Immature natural killer cell (primary cell): ENCODE results near the gene CTNNAL1. TPM values are rescaled to one million over a fixed set of nuclear protein-coding genes. Genes with fewer than 3 reads are reported as not detected.
A peak's percentile ranks its signal among the peaks of the same experiment; 100 is the strongest.
"Not testable (repeated sequence)": the region's sequence is repeated elsewhere in the genome, so short reads cannot be mapped to it uniquely, and the experiment has no call there.

Source experiments
- DNase-seq, 3 donors: peaks; one replicate each; pipeline ENCODE4 v3.0.0; 2022; ENCODE audit warnings: mixed read lengths in 1 of 3
- H3K27ac Mint-ChIP-seq, 6 donors: one replicate each; pipeline ENCODE4 v1.8.0; 2020; ENCODE audit warnings: mixed read lengths in 6 of 6, mild to moderate bottlenecking in 5 of 6, inconsistent platforms in 4 of 6, moderate library complexity in 3 of 6
- H3K27me3 Mint-ChIP-seq, 3 donors: one replicate each; pipeline ENCODE4 v1.8.0; 2020 to 2021; ENCODE audit warnings: low read depth in 3 of 3, mild to moderate bottlenecking in 3 of 3, mixed read lengths in 3 of 3, moderate library complexity in 3 of 3, inconsistent platforms in 1 of 3
- H3K36me3 Mint-ChIP-seq, 3 donors: one replicate each; pipeline ENCODE4 v1.8.0; 2020; ENCODE audit warnings: mixed read lengths in 3 of 3, inconsistent platforms in 2 of 3, mild to moderate bottlenecking in 2 of 3
- H3K4me1 Mint-ChIP-seq, 2 donors: one replicate each; pipeline ENCODE4 v1.8.0; 2020; ENCODE audit warnings: inconsistent platforms in 2 of 2, mild to moderate bottlenecking in 2 of 2, mixed read lengths in 2 of 2, moderate library complexity in 1 of 2
- H3K4me3 Mint-ChIP-seq, 5 donors: one replicate each; pipeline ENCODE4 v1.8.0; 2020; ENCODE audit warnings: mild to moderate bottlenecking in 5 of 5, mixed read lengths in 5 of 5, inconsistent platforms in 3 of 5, moderate library complexity in 3 of 5
- H3K9me3 Mint-ChIP-seq, 6 donors: one replicate each; pipeline ENCODE4 v1.8.0; 2020; ENCODE audit warnings: mild to moderate bottlenecking in 6 of 6, mixed read lengths in 6 of 6, inconsistent platforms in 4 of 6, moderate library complexity in 3 of 6
- polyA plus RNA-seq, 3 donors: library from polyadenylated mRNA; unstranded; fragments of 300-500 nt; fragmentation: Illumina TruSeq; gene quantifications; one replicate each; pipeline ENCODE4 v1.2.3, GENCODE V29; 2021

CTNNAL1 gene
- polyA plus RNA-seq, 3 donors from 2014 or later: 1.7 to 5.2 TPM; not detected in 1

GRCh38 chr9:108996643-108997042 is 16.7 kb downstream of the CTNNAL1 start:
- Mint-ChIP-seq H3K4me1 (peaks cover 3 to 6% of the 10 kb centered on the region in 2 donors), H3K27ac (no peak overlapping the region), H3K36me3 (no peaks in the 10 kb centered on the region), H3K4me3 (no peak overlapping the region), H3K9me3 (no peaks in the 10 kb centered on the region), H3K27me3 (peaks cover 0 to 10% (median 0%) of the 10 kb centered on the region in 3 donors)
- DNase-seq: no peak

GRCh38 chr9:108994695-108995094 is 18.6 kb downstream of the CTNNAL1 start:
- Mint-ChIP-seq H3K9me3 (no peaks in the 10 kb centered on the region), H3K27me3 (peaks cover 0 to 7% (median 0%) of the 10 kb centered on the region in 3 donors), H3K4me1 (peaks cover 0 to 2% of the 10 kb centered on the region in 2 donors), H3K4me3 (no peak overlapping the region), H3K36me3 (no peaks in the 10 kb centered on the region), H3K27ac (no peak overlapping the region)
- DNase-seq: no peak

- H3K27ac Mint-ChIP-seq: no peak overlapping the region
- no peak for DNase-seq
- H3K4me1 Mint-ChIP-seq: peaks cover 0 to 2% of the 10 kb centered on the region in 2 donors
- H3K4me3 Mint-ChIP-seq: no peak overlapping the region
- H3K27me3 Mint-ChIP-seq: no peaks in the 10 kb centered on the region
- H3K36me3 Mint-ChIP-seq: peaks cover 0 to 7% (median 0%) of the 10 kb centered on the region in 3 donors
- H3K9me3 Mint-ChIP-seq: peaks cover 0 to 2% (median 0%) of the 10 kb centered on the region in 6 donors
Observed at GRCh38 chr9:108991479-108991878, 21.8 kb downstream of the CTNNAL1 start.

- DNase-seq: no peak
- H3K36me3 Mint-ChIP-seq: peaks cover 0 to 7% (median 0%) of the 10 kb centered on the region in 3 donors
- H3K27ac Mint-ChIP-seq: no peak overlapping the region
- H3K4me3 Mint-ChIP-seq: no peak overlapping the region
- peaks cover 0 to 2% (median 0%) of the 10 kb centered on the region in 6 donors for H3K9me3 Mint-ChIP-seq
- no peaks in the 10 kb centered on the region for H3K4me1 Mint-ChIP-seq
- H3K27me3 Mint-ChIP-seq: no peaks in the 10 kb centered on the region
Observed at GRCh38 chr9:108983885-108984284, 29.4 kb downstream of the CTNNAL1 start.

- DNase-seq: no peak
- H3K36me3 Mint-ChIP-seq: no peaks in the 10 kb centered on the region
- no peaks in the 10 kb centered on the region for H3K9me3 Mint-ChIP-seq
Observed at GRCh38 chr9:108980893-108981292, 32.4 kb downstream of the CTNNAL1 start.

GRCh38 chr9:108978205-108978604 is 35.1 kb downstream of the CTNNAL1 start:
- H3K36me3 Mint-ChIP-seq: no peaks in the 10 kb centered on the region
- H3K27ac Mint-ChIP-seq: no peak overlapping the region
- DNase-seq: no peak
- H3K4me1 Mint-ChIP-seq: no peaks in the 10 kb centered on the region
- H3K9me3 Mint-ChIP-seq: no peaks in the 10 kb centered on the region
- H3K27me3 Mint-ChIP-seq: peaks cover 0 to 1% (median 0%) of the 10 kb centered on the region in 3 donors
- H3K4me3 Mint-ChIP-seq: no peak overlapping the region

More at GRCh38 chr9:108980893-108981292, 32.4 kb downstream of the CTNNAL1 start:
- H3K4me1 Mint-ChIP-seq: no peaks in the 10 kb centered on the region
- no peak overlapping the region for H3K27ac Mint-ChIP-seq
- peaks cover 0 to 1% (median 0%) of the 10 kb centered on the region in 3 donors for H3K27me3 Mint-ChIP-seq
- no peak overlapping the region for H3K4me3 Mint-ChIP-seq

GRCh38 chr9:108973895-108974294 is 39.4 kb downstream of the CTNNAL1 start:
- Mint-ChIP-seq H3K27ac (no peak overlapping the region), H3K27me3 (peaks cover 0 to 1% (median 0%) of the 10 kb centered on the region in 3 donors), H3K36me3 (peaks cover 0 to 7% (median 5%) of the 10 kb centered on the region in 3 donors), H3K9me3 (no peaks in the 10 kb centered on the region), H3K4me1 (no peaks in the 10 kb centered on the region), H3K4me3 (no peak overlapping the region)
- no peak for DNase-seq

- no peaks in the 10 kb centered on the region for H3K27me3 Mint-ChIP-seq
- H3K27ac Mint-ChIP-seq: no peak overlapping the region
- no peak overlapping the region for H3K4me3 Mint-ChIP-seq
- H3K36me3 Mint-ChIP-seq: peaks cover 0 to 7% (median 5%) of the 10 kb centered on the region in 3 donors
- no peak for DNase-seq
- H3K9me3 Mint-ChIP-seq: no peaks in the 10 kb centered on the region
- H3K4me1 Mint-ChIP-seq: no peaks in the 10 kb centered on the region
Observed at GRCh38 chr9:108972626-108973209, 40.6 kb downstream of the CTNNAL1 start.

GRCh38 chr9:108972186-108972585 is 41.1 kb downstream of the CTNNAL1 start:
- no peaks in the 10 kb centered on the region for H3K27me3 Mint-ChIP-seq

GRCh38 chr9:108971392-108971791 is 41.9 kb downstream of the CTNNAL1 start:
- DNase-seq, H3K4me3 Mint-ChIP-seq: not testable (repeated sequence)
- H3K27ac Mint-ChIP-seq: peak overlapping the region in 1 of 6 donors; percentile 5

More at GRCh38 chr9:108972186-108972585, 41.1 kb downstream of the CTNNAL1 start:
- Mint-ChIP-seq H3K9me3 (no peaks in the 10 kb centered on the region), H3K36me3 (peaks cover 0 to 7% (median 5%) of the 10 kb centered on the region in 3 donors), H3K4me3 (no peak overlapping the region), H3K4me1 (no peaks in the 10 kb centered on the region), H3K27ac (no peak overlapping the region)
- DNase-seq: no peak

GRCh38 chr9:108967916-108968315 is 45.4 kb downstream of the CTNNAL1 start:
- Mint-ChIP-seq H3K36me3 (peaks cover 0 to 7% (median 5%) of the 10 kb centered on the region in 3 donors), H3K4me3 (no peak overlapping the region), H3K27ac (no peak overlapping the region), H3K4me1 (no peaks in the 10 kb centered on the region), H3K27me3 (no peaks in the 10 kb centered on the region), H3K9me3 (no peaks in the 10 kb centered on the region)
- no peak for DNase-seq

More at GRCh38 chr9:108971392-108971791, 41.9 kb downstream of the CTNNAL1 start:
- not testable (repeated sequence) for H3K27me3 Mint-ChIP-seq, H3K9me3 Mint-ChIP-seq, H3K36me3 Mint-ChIP-seq, H3K4me1 Mint-ChIP-seq

- no peak for DNase-seq
- Mint-ChIP-seq H3K36me3 (no peaks in the 10 kb centered on the region), H3K4me1 (no peaks in the 10 kb centered on the region), H3K4me3 (no peak overlapping the region), H3K27ac (no peak overlapping the region), H3K9me3 (no peaks in the 10 kb centered on the region), H3K27me3 (no peaks in the 10 kb centered on the region)
Observed at GRCh38 chr9:108963459-108964143, 49.7 kb downstream of the CTNNAL1 start.

- DNase-seq: no peak
- Mint-ChIP-seq H3K36me3 (no peaks in the 10 kb centered on the region), H3K9me3 (no peaks in the 10 kb centered on the region), H3K4me1 (no peaks in the 10 kb centered on the region), H3K27me3 (peaks cover 0 to under 1% (median 0%) of the 10 kb centered on the region in 3 donors), H3K4me3 (no peak overlapping the region), H3K27ac (no peak overlapping the region)
Observed at GRCh38 chr9:108961151-108961550, 52.1 kb downstream of the CTNNAL1 start.

GRCh38 chr9:108960331-108960730 is 53.0 kb downstream of the CTNNAL1 start:
- DNase-seq: no peak
- H3K4me3 Mint-ChIP-seq: no peak overlapping the region
- peaks cover 0 to 3% (median 0%) of the 10 kb centered on the region in 3 donors for H3K27me3 Mint-ChIP-seq
- H3K27ac Mint-ChIP-seq: no peak overlapping the region
- H3K4me1 Mint-ChIP-seq: no peaks in the 10 kb centered on the region
- H3K36me3 Mint-ChIP-seq: no peaks in the 10 kb centered on the region
- H3K9me3 Mint-ChIP-seq: no peaks in the 10 kb centered on the region
